NCI-H1105 (cell line): ENCODE measurements around the gene ZNF334.

Experiments
- DNase-seq: peaks from one replicate; lab custom pipeline; 2025; lab: John Stamatoyannopoulos, UW

Gene ZNF334

GRCh38 chr20:46545827-46546138 lies 32.4 kb upstream of the ZNF334 start:
- no peak for DNase-seq

- DNase-seq = no peak
These were observed 31.9 kb upstream of the ZNF334 start for GRCh38 chr20:46545077-46545826.

- no peak for DNase-seq
These were observed 31.2 kb upstream of the ZNF334 start for GRCh38 chr20:46544576-46544975.

GRCh38 chr20:46543959-46544358 lies 30.6 kb upstream of the ZNF334 start:
- no peak for DNase-seq

GRCh38 chr20:46543033-46543432 lies 29.7 kb upstream of the ZNF334 start:
- DNase-seq = no peak

- no peak for DNase-seq
These were observed 28.0 kb upstream of the ZNF334 start for GRCh38 chr20:46541229-46541935.

- no peak for DNase-seq
These were observed 25.8 kb upstream of the ZNF334 start for GRCh38 chr20:46539113-46539512.

- no peak for DNase-seq
These were observed 17.3 kb upstream of the ZNF334 start for GRCh38 chr20:46530640-46531039.

- no peak for DNase-seq
These were observed 10.5 kb upstream of the ZNF334 start for GRCh38 chr20:46523696-46524328.

GRCh38 chr20:46523108-46523507 lies 9.7 kb upstream of the ZNF334 start:
- DNase-seq = no peak

- peak; percentile 42 for DNase-seq
These were observed 7.7 kb upstream of the ZNF334 start for GRCh38 chr20:46520976-46521579.

GRCh38 chr20:46520540-46520939 lies 7.2 kb upstream of the ZNF334 start:
- no peak for DNase-seq

- no peak for DNase-seq
These were observed 6.2 kb upstream of the ZNF334 start for GRCh38 chr20:46519471-46520068.

GRCh38 chr20:46509523-46509922 lies 3.8 kb downstream of the ZNF334 start:
- DNase-seq = no peak

- no peak for DNase-seq
These were observed 5.5 kb downstream of the ZNF334 start for GRCh38 chr20:46507760-46508407.

GRCh38 chr20:46505506-46505905 lies 7.9 kb downstream of the ZNF334 start:
- no peak for DNase-seq

- no peak for DNase-seq
These were observed 11.4 kb downstream of the ZNF334 start for GRCh38 chr20:46501961-46502360.

- no peak for DNase-seq
These were observed 11.9 kb downstream of the ZNF334 start for GRCh38 chr20:46501337-46501942.

GRCh38 chr20:46494077-46494476 lies 19.3 kb downstream of the ZNF334 start:
- no peak for DNase-seq

- DNase-seq = no peak
These were observed 22.0 kb downstream of the ZNF334 start for GRCh38 chr20:46491354-46491753.

GRCh38 chr20:46488451-46488850 lies 24.9 kb downstream of the ZNF334 start:
- no peak for DNase-seq

- no peak for DNase-seq
These were observed 25.7 kb downstream of the ZNF334 start for GRCh38 chr20:46487628-46488027.
